GM21528 (cell line): Measurements from ENCODE around the gene PLCXD1.
A peak's percentile ranks its signal among the peaks of the same experiment; 100 is the strongest.
"Not testable (repeated sequence)": the region's sequence is repeated elsewhere in the genome, so short reads cannot be mapped to it uniquely, and the experiment has no call there.

Experiments used
- ATAC-seq: cut with Tn5 transposase; IDR thresholded peaks from one replicate; pipeline ENCODE4 v1.9.1; 2021; ENCODE audit warnings: mild to moderate bottlenecking, moderate library complexity; ENCODE audit not compliant: unreplicated experiment, low FRiP score

The PLCXD1 gene

GRCh38 chrX:314781-315595, 33.8 kb downstream of the PLCXD1 start:
- ATAC-seq, result no peak

DNA sequence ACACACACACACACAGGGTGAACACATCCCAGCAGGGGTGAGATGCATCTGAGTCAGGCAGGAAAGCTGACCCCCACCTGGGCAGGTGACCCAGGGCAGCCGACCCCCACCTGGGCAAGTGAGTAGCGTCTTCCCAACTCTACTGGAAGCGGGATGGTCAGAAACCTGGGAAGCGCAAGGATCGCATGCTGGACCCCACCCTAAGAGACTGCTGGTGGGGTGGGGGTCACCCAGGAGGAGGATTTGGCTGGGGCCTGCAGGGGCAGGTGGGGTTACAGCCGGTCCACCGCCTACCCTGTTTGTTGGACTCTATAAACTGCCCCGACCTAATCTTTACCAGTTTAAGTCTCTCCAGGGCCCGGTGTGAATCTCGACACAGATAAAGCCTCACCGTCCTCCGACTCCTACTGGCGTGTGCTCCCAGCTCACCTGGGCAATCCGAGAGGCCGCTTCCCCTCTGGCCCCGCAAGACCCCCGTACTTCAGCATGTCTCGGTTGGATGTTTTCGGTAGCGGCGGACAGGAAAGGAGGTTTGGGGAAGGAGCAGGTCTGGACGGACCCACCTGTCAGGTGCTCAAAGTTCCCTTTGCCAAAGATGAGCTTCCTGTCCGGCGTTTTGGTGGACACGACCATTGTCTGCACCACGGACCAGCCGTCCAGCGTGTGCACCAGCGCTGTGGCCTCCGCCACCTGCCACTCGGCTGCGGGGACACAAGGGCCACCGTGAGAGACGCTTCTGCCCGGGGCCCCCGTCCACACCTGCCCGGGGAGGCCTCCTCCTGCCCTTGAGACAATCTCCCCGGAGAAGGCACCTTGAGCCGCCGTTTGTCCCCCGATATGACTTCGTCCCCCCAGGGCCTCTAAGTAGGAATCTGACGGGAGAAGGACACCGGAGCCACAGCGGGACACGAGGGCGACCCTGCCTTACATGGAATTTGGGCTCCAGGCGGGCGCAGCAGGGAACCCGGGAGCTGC, 35.5 kb downstream of the PLCXD1 start:
- no peak for ATAC-seq

- no peak for ATAC-seq
These were observed 36.4 kb downstream of the PLCXD1 start for GRCh38 chrX:317424-318067.

DNA sequence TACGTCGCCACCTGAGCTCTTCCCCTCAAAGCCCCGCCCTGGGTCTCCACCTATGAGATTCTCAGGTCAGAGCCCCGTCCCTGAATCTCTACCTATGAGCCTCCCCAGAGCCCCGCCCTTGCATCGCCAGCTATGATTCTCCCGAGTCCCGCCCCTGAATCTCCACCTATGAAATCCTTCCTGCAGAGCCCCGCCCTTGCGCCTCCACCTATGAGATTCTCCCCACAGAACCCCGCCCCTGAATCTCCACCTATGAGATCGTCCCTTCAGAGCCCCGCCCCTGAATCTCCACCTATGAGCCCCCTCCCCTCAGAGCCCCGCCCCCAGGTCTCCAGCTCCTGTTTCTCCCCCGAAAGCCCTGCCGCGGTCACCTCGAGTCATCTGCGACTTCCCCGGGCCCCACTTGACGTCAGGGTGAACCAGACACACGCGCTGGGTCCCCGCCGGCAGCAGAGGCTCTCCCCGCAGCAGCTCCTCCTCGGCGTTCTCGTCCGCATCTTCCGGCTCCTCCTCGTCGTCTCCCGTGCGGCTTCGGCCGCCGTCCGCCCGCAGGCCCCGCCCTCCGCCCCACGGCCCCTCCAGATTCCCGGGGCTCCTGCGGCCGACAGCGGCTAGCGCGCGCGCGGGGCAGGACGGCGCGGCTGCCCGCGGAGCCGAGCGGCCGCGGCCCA, 37.0 kb downstream of the PLCXD1 start:
- peak; percentile 62 for ATAC-seq

DNA sequence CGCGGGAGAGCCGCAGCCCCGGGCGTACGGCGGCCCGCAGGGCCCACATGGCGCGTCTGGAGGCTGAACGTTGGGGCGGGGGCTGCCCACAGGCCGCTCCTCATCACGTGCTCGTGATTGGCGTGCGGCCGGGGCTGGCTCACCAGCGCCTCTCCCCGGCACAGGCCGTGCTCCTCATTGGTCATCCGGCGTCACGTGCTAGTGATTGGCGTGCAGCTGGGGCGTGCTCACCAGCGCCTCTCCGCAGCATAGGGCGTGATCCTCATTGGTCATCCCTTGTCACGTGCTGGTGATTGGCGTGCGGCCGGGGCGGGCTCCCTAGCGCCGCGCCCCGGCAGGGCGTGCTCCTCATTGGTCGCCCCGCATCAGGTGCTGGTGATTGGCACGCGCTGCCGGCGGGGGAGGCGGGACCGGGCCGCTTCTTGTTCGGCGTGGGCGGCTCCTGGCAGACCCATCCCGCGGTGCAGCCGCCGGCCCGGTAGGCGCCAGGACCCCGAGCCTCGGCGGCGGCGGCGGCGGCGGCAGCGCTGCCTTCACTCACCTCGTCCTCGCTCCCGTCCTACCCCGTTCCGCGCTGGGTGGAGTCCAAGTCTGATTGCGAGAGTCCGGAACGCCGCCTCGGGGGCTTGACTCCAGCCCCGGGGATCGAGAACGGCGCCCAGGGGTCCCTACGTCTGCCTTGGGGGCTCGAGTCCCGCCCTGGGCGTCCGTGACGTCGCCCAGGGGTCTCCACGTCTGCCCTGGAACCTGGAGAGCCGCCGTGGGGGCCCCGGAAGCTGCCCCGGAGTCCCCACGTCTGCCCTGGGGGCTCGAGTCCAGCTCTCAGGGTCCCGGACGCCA, 37.8 kb downstream of the PLCXD1 start, which contains the start of gene GTPBP6:
Gene GTPBP6, minus strand, starts transcription at position 58 of the 840 bp plus-strand sequence. Its CDS starts 9 bp downstream, at position 49.
- ATAC-seq, result peak; percentile 81

DNA sequence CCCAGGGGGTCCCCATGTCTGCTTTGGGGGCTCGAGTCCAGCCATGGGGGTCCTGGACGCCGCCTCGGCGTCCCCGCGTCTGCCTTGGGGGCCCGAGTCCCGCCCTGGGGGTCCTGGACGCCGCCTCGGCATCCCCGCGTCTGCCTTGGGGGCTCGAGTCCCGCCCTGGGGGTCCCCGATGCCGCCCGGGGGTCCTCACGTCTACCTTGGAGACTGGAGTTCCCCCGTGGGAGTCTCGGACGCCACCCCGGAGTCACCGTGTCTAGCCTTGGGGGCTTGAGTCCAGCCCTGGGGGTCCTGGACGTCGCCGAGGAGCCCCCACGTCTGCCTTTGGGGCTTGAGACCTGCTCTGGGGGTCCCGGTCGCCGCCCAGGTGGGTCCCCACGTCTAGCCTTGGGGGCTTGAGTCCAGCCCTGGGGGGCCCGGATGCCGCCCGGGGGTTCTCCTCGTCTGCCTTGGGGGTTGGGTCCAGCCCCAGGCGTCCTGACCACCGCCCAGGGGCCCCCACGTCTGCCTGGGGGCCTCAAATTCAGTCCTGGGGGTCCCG, 38.5 kb downstream of the PLCXD1 start:
- ATAC-seq, result no peak

DNA sequence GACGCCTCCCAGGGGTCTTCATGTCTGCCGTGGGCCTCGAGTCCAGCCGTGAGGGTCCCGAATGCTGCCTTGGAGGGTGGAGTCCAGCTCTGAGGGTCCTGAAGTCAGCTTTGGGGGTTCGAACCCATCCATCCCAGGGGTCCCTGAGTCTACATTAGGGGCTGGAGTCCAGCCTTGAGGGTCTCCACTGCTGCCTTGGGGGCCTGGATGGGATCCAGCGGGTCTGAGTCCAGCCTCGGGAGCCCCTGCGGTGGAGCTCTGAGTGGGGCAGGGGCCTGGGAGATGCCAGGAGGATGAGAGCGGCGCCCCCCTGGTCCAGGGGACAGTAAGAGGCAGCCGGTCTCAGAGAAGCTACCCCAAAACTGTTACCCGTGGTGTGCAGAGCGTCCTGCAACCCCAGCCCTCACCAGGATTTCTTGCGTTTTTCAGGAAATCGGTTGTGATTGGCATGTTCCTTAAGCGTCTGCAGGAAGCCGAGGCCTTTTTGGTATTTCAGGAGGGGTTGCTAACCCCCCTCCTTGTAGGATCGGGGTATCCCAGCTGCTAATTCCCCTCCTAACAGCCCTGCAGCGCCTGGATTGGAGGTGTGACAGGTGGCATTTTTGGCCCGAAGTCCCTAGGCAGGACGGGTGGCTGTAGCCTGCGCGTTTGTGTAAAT, 39.1 kb downstream of the PLCXD1 start:
- ATAC-seq, result no peak

DNA sequence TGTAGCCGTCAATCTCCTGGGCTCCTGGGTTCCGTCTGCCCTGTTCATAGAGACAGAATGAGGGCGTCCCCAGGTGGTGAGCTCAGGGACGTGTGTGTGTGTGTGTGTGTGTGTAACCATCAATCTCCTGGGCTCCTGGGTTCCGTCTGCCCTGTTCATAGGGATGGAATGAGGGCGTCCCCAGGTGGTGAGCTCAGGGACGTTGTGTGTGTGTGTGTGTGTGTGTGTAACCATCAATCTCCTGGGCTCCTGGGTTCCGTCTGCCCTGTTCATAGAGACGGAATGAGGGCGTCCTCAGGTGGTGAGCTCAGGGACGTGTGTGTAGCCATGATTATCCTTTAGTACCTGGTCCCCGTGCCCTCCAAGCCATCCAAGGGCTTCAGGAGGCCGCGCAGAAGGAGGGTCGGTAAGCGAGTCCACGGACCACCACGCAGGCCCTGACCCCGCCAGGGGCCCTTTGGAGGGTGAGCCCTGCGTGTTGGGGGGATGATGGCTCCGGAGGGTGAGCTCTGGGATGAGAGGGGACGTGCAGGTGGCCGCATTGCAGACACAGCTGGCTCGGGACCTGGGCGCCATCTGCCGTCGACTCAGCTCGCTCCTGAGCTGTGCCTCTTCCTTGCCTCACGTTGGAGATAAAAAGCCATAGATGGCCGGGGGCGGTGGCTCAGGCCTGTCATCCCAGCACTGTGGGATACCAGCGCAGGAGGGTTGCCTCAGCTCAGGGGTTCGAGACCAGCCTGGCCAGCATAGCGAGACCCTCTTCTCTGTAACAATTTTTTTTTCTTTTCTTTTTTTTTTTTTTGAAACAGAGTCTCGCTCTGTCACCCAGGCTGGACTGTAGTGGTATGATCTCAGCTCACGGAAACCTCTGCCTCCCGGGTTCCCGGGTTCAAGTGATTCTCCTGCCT, 42.8 kb downstream of the PLCXD1 start:
- no peak for ATAC-seq

DNA sequence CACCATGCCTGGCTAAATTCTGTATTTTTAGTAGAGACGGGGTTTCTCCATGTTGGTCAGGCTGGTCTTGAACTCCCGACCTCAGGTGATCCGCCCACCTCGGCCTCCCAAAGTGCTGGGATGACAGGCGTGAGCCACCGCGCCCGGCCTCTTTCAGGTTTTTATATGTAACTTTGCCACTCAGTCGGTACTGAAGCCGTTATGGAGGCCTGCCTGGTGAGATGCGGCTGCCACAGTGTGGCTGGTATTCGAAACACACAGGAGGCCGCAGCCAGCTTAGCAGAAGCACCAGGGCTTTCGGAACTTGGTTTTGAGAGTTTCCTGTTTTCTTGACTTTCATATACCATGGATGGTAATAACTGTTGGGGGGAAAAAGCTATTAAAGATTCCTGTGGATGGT, 43.5 kb downstream of the PLCXD1 start:
- ATAC-seq, result not testable (repeated sequence)

DNA sequence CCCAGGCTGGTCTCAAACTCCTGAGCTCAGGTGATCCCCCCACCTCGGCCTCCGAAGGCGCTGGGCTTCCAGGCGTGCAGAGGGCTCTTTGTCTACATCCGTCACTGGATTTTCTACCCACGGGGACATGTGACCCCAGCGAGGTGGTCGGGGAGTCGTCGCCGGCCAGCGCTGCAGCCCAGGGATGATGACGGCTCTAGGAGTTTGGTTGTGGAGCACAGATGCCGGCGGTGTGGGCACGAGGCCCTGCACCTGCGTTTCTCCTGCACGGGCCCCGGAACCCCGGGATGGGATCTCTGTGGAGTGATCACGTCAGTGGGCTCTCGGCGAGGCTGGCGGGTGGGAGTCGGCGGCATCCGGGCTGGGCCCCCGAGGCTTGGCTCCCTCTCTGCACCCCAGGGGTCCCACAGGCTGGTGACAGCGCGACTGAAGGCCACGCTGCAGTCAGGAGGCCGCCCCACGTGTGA, 46.5 kb downstream of the PLCXD1 start:
- no peak for ATAC-seq

- ATAC-seq, result no peak
These were observed 48.2 kb downstream of the PLCXD1 start for GRCh38 chrX:329291-329910.

GRCh38 chrX:330141-330725, 49.1 kb downstream of the PLCXD1 start:
- ATAC-seq, result not testable (repeated sequence)

- ATAC-seq, result no peak
These were observed 49.6 kb downstream of the PLCXD1 start for GRCh38 chrX:330726-331150.

DNA sequence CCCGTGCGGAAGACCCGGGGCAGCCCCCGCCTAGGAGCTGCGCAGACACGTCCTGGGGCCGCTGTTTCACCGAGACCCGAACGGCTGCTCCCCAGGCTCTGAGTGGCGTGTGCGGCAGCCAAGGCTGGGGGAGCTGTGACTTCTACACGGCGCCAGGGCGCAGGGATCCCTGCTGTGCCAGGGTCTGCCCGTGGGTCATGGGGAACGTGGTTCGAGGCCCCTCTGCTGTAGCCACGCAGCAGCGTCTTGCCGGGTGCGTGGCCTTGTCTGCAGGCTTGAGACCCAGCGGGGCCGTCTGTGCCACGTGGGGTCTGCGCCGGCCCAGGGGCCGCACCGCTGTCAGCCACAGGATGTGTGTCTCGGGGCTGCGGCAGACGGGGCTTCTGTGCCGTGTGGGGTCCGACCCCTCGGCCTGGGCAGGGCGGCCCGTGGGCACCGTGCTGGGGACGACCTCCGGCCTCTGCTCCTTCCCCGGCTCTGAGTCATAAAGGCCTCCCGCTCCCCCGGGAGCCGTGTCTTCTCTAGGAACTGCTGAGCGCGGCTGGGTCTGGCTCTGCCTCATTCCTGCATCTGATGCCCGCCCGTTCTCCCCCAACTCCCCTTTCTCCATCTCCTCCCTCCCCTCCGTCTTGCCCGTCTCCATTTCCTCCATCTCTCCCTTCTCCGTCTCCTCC, 50.1 kb downstream of the PLCXD1 start:
- no peak for ATAC-seq

GRCh38 chrX:331825-332495, 50.8 kb downstream of the PLCXD1 start:
- ATAC-seq, result no peak

DNA sequence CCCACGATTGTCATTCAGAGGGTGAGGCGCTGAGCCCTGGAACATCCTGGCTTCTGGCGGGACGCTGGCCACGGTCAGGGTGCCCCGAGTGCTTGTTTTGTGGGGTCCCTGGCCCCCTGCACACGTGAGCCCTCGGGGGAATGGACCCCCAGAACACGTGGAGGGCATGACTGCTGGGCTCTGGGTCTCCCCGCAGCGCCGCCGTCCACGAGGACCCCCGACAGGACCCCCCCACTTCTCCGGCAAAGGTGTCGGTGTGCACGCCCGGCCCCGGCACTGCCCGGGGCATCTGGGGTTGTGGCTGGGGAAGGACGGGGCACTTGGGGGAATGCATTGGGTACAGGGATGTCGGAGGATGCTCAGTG, 51.3 kb downstream of the PLCXD1 start:
- ATAC-seq, result no peak
